RWPE1 (cell line): Measurements from ENCODE around the gene TRMT1L.

Source experiments
- CTCF ChIA-PET: fragments of 350-600 bp; sonication (Branson Sonifier 250); formaldehyde crosslinking; extraction: SDS; loops from one replicate; lab custom pipeline; 2021; lab: Yijun Ruan, JAX
- POLR2A ChIA-PET: fragments of 400-600 bp; formaldehyde crosslinking; extraction: SDS; loops from one replicate; lab custom pipeline; 2020; ENCODE audit warnings: antibody characterized with exemption; ENCODE audit not compliant: low non-redundant PET; lab: Yijun Ruan, JAX
- DNase-seq: peaks from one replicate; pipeline ENCODE4 v3.0.0; 2012; ENCODE audit warnings: low spot score
- H3K27ac ChIP-seq: fragments of 450-650 bp; 2 replicates; pipeline ENCODE4 v1.5.1; 2017
- CTCF ChIP-seq: fragments of 450-650 bp; conservative IDR thresholded peaks from 2 replicates; pipeline ENCODE4 v1.5.1; 2017; ENCODE audit warnings: low read depth, mild to moderate bottlenecking

Gene TRMT1L

GRCh38 chr1:185154912-185155513 lies 1.7 kb downstream of the TRMT1L start:
- no peak for DNase-seq
- CTCF ChIA-PET, result interaction anchor here (0.6 to 1.2 kb wide), 2 partner anchors 10 to 22 kb away, joined by 3 read pairs; no protein-coding TSS in a partner anchor
- POLR2A ChIA-PET, result no interaction called here
- no peak overlapping the region for H3K27ac ChIP-seq
- TF ChIP-seq CTCF, result no peak

GRCh38 chr1:185152187-185152767 lies 4.5 kb downstream of the TRMT1L start:
- TF ChIP-seq CTCF, result no peak
- DNase-seq, result no peak
- H3K27ac ChIP-seq, result no peak overlapping the region
- CTCF ChIA-PET, result interaction anchor here (0.5 to 0.8 kb wide), 3 partner anchors 96 to 387 kb away, joined by 3 to 4 read pairs (median 4); no protein-coding TSS in a partner anchor
- POLR2A ChIA-PET, result no interaction called here

GRCh38 chr1:185151215-185151614 lies 5.5 kb downstream of the TRMT1L start:
- no peak for TF ChIP-seq CTCF
- ChIA-PET CTCF (interaction anchor here (0.8 kb wide), 1 partner anchor 380 kb away, joined by 4 read pairs; no protein-coding TSS in a partner anchor), POLR2A (no interaction called here)
- no peak for DNase-seq
- H3K27ac ChIP-seq, result no peak overlapping the region

- CTCF ChIA-PET, result no interaction called here
- peak; percentile 6 for DNase-seq
These were observed 12.5 kb downstream of the TRMT1L start for GRCh38 chr1:185144233-185144632.

GRCh38 chr1:185139246-185139645 lies 17.5 kb downstream of the TRMT1L start:
- DNase-seq, result no peak
- POLR2A ChIA-PET, result no interaction called here
- no peak for TF ChIP-seq CTCF
- CTCF ChIA-PET, result no interaction called here
- no peak overlapping the region for H3K27ac ChIP-seq

More at GRCh38 chr1:185144233-185144632, 12.5 kb downstream of the TRMT1L start:
- no peak overlapping the region for H3K27ac ChIP-seq
- TF ChIP-seq CTCF, result no peak
- POLR2A ChIA-PET, result no interaction called here

- ChIA-PET CTCF (no interaction called here), POLR2A (no interaction called here)
- no peak for TF ChIP-seq CTCF
- no peak for DNase-seq
- H3K27ac ChIP-seq, result no peak overlapping the region
These were observed 18.7 kb downstream of the TRMT1L start for GRCh38 chr1:185137896-185138545.
